ENCODE data around the gene ACAP1.

Gene ACAP1

DNA sequence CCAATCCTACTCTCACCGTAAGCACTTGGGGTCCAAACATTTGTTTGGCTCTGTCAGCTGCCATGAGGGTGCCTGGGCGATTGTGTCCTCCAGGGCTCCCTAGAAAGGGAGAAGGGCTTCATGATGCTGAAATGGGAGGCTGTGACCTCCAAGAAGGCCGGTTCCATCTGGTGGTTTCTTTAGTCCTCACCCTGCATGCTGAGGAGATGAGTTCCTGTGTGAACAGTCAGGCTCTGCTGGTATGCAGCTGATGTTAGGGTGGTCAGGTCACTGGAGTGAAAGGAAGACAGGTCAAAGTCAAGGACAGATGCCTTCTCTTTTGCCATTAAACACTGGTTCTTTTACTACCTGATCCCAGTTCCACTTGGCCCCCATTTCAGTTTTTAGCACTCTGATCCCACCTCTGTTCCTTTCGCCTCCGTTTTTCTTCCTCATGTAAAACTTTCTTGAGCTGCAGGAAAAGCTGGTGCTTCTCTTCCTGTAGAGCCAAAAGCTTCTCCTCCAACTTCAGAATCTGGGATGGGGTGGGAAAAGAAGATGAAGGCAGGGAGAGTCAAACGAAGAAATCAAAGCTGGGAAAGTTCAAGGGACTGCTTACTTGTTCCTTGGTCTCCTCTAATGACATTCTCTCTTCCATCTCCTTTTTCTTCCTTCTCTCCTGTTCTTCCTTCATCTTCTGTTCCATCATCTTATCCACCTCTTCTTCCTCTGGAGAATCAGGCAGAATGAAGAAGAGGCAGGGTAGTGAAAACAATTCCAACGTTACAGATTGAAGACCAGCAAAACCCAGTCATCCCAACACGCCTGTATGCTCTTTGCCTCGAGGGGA, 22.2 kb upstream of the ACAP1 start:
- Histone ChIP-seq H3K27me3 (ENCODE audit: control insufficient read depth, low read length) (no peaks in the 10 kb centered on the region), H3K9me2 (replicated peaks; ENCODE audit: control insufficient read depth, low read length) (no peaks in the 10 kb centered on the region), H3K4me1 (ENCODE audit: control insufficient read depth, low read length) (peaks cover 56% of the 10 kb centered on the region), H4K20me1 (ENCODE audit: control insufficient read depth, insufficient read depth, low read depth, low read length) (peaks cover 33% of the 10 kb centered on the region), H3K36me3 (ENCODE audit: control insufficient read depth, low read length) (peaks cover 86% of the 10 kb centered on the region), H3K4me2 (ENCODE audit: low read length) (peak overlapping the region; percentile 98), H3K79me2 (ENCODE audit: control insufficient read depth, low read length) (peaks cover 51% of the 10 kb centered on the region), H3K9me3 (ENCODE audit: control insufficient read depth, insufficient read depth, low read length) (no peaks in the 10 kb centered on the region), H3K27ac (ENCODE audit: low read depth, low read length) (peak overlapping the region; percentile 73), H3K4me3 (ENCODE audit: low read length) (peak overlapping the region; percentile 85), H3F3A (ENCODE audit: control insufficient read depth, insufficient read depth) (peaks cover 65% of the 10 kb centered on the region)
- TF ChIP-seq, protein P1, sequence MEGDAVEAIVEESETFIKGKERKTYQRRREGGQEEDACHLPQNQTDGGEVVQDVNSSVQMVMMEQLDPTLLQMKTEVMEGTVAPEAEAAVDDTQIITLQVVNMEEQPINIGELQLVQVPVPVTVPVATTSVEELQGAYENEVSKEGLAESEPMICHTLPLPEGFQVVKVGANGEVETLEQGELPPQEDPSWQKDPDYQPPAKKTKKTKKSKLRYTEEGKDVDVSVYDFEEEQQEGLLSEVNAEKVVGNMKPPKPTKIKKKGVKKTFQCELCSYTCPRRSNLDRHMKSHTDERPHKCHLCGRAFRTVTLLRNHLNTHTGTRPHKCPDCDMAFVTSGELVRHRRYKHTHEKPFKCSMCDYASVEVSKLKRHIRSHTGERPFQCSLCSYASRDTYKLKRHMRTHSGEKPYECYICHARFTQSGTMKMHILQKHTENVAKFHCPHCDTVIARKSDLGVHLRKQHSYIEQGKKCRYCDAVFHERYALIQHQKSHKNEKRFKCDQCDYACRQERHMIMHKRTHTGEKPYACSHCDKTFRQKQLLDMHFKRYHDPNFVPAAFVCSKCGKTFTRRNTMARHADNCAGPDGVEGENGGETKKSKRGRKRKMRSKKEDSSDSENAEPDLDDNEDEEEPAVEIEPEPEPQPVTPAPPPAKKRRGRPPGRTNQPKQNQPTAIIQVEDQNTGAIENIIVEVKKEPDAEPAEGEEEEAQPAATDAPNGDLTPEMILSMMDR (IDR thresholded peaks at IDR 0.05; ENCODE audit: low read depth, low read length, poor library complexity, severe bottlenecking), result no peak

DNA sequence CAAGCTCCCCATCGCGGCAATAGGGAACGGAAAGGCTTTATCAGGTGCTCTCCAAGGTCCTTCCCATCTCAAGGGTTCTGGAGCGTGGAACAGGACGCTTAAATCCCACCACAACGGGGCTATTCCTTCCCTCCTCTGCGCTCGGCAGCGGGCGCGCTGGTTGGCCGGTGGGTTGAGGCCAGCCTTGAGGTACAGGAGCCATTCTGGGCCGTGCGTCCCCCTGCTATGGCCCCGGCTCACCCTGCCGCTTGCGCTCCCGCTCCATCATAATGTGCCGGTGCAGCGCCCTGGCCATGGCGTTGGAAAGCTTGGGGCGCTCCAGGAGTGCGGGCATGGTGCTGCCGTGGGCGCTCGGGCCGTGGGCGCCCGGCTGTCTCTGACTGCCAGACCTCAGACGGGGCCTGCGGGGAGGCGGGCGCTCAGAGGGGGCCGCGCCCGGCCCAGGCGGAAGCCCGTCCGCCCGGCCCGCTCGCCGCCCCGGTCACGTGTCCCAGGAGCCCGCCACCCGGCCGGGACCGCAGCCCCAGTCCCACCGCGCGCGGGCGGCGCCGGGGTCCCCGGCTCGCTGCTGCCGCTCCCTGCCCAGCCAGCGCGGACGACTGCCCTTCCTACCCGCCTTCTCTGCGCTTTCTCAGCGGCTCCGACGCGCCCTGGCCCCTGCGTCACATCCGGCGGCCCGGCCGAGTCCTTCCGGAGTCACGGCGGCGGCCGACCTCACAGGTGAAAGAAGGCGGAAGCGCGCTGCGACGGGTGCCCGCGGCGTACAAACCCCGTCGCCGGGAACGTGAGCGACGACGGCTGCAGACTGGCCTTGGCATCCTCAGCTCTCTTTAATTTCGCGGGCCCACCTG, 21.4 kb upstream of the ACAP1 start, which contains the start of gene GPS2:
GPS2 (minus strand) TSS at position 642 of the 851 bp plus-strand sequence; CDS start at position 334, 308 bp downstream.
- H3K27ac ChIP-seq (ENCODE audit: low read depth, low read length), result peak within 1 kb of the TSS; percentile 73
- peaks cover 25% of the 10 kb centered on the region for H4K20me1 ChIP-seq (ENCODE audit: control insufficient read depth, insufficient read depth, low read depth, low read length)
- H3K4me1 ChIP-seq (ENCODE audit: control insufficient read depth, low read length), result peaks cover 48% of the 10 kb centered on the region
- H3K27me3 ChIP-seq (ENCODE audit: control insufficient read depth, low read length), result no peaks in the 10 kb centered on the region
- H3K79me2 ChIP-seq (ENCODE audit: control insufficient read depth, low read length), result peaks cover 43% of the 10 kb centered on the region
- peak within 1 kb of the TSS; percentile 85 for H3K4me3 ChIP-seq (ENCODE audit: low read length)
- TF ChIP-seq, protein P1 (IDR thresholded peaks at IDR 0.05; ENCODE audit: low read depth, low read length, poor library complexity, severe bottlenecking), result no peak
- no peak for TF ChIP-seq EZH2phosphoT487 (IDR thresholded peaks at IDR 0.05; ENCODE audit: borderline replicate concordance, low read length)
- H3F3A ChIP-seq (ENCODE audit: control insufficient read depth, insufficient read depth), result peaks cover 56% of the 10 kb centered on the region
- H3K9me3 ChIP-seq (ENCODE audit: control insufficient read depth, insufficient read depth, low read length), result no peaks in the 10 kb centered on the region
- peaks cover 77% of the 10 kb centered on the region for H3K36me3 ChIP-seq (ENCODE audit: control insufficient read depth, low read length)
- peak within 1 kb of the TSS; percentile 98 for H3K4me2 ChIP-seq (ENCODE audit: low read length)
- no peaks in the 10 kb centered on the region for H3K9me2 ChIP-seq (replicated peaks; ENCODE audit: control insufficient read depth, low read length)

DNA sequence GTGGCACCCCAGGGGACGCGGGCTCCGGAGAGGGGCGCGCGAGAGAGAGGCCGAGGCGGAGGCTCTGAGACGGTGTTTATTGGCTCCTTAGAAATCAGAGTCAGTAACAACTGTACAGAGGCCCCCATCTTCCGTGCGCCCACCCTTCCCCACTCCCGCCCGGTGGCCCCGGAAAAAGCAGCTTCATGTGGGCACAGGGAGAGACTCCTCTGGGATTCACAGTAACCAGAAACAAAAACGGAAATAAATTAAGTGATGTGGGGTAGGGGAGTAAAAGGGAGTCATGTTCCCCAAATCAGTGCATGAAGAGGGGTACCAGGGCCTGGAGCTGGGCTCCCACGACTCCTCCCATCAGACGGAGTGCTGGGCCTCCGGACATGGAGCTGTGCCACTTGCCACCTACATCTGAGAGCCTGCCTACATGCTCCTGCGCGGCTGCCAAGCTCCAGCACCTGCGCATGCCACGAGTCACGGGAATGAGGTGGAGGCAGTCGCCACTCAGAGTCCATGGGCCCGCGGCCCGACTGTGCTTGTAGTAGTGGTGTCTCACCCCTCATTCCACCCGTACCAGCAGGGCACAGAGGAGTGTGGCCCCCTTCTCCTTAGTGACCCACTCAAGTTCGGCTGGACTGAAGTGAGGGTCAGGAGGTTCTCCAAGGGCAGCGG, 20.6 kb upstream of the ACAP1 start:
- Histone ChIP-seq H3K4me3 (ENCODE audit: low read length) (peak overlapping the region; percentile 85), H3K4me2 (ENCODE audit: low read length) (peak overlapping the region; percentile 98), H3K9me2 (replicated peaks; ENCODE audit: control insufficient read depth, low read length) (no peaks in the 10 kb centered on the region), H3K79me2 (ENCODE audit: control insufficient read depth, low read length) (peaks cover 35% of the 10 kb centered on the region), H3K27ac (ENCODE audit: low read depth, low read length) (peak overlapping the region; percentile 73), H3K4me1 (ENCODE audit: control insufficient read depth, low read length) (peaks cover 40% of the 10 kb centered on the region), H3K27me3 (ENCODE audit: control insufficient read depth, low read length) (no peaks in the 10 kb centered on the region), H3F3A (ENCODE audit: control insufficient read depth, insufficient read depth) (peaks cover 49% of the 10 kb centered on the region), H3K36me3 (ENCODE audit: control insufficient read depth, low read length) (peaks cover 77% of the 10 kb centered on the region), H3K9me3 (ENCODE audit: control insufficient read depth, insufficient read depth, low read length) (no peaks in the 10 kb centered on the region), H4K20me1 (ENCODE audit: control insufficient read depth, insufficient read depth, low read depth, low read length) (peaks cover 17% of the 10 kb centered on the region)
- TF ChIP-seq, protein P1 (IDR thresholded peaks at IDR 0.05; ENCODE audit: low read depth, low read length, poor library complexity, severe bottlenecking), result no peak
- no peak for TF ChIP-seq EZH2phosphoT487 (IDR thresholded peaks at IDR 0.05; ENCODE audit: borderline replicate concordance, low read length)

Measured in DOHH2 (cell line).